NCI-H1436 treated with DMSO at 0.1 percent for 48 hours (cell line): ENCODE data around the gene PLS3.
"Not testable (repeated sequence)": the region's sequence is repeated elsewhere in the genome, so short reads cannot be mapped to it uniquely, and the experiment has no call there.

ENCODE experiments used
- DNase-seq: peaks from one replicate; lab custom pipeline; 2025; lab: John Stamatoyannopoulos, UW

The PLS3 gene

DNA sequence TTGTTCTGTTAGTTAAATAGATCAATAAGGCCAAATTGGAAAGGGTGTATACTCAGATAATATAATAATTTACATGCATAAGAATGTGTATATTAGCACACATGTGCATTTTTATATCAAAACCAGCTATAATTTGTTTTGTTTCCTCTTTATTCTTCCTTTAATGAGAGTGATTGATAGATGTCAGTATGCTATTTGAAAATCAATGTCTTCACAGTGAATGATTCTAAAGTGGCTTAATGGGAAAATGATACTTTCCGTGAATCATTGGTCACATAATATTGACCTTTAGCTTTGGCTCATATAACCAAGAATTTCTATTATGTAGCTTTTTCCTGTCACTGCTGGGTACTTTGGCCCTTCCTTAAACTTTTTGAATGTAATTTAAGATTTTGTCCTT is 48.6 kb downstream of the PLS3 start:
- no peak for DNase-seq

DNA sequence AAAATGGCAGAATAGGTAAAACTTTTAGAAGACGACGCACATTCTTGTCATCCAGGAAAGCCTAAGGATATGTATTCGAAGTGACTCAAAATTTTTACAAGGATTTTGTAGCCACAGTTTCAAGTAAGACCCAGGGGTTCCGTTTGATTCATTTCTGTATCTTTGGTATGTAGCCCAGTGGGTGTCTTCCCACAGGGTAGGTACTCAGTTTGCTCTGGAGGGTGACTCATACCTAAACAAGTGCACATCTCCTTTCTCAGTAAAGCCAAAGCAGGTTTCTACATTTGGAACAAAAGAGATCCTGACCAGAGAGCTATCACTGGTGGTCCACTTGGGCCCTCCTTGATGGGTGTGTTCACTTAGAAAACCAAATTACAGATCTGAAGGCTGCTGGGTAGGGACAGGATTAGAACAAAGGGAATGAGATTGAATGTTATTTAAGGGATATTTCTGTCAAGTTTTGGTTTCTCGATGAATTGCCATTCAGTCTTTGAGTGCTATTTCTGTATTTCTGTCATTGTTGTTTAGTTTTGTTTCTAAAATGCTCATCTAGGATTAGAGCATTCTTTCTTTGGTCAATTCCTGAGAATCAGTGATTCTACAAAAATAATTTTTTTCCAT is 56.1 kb downstream of the PLS3 start:
- no peak for DNase-seq

DNA sequence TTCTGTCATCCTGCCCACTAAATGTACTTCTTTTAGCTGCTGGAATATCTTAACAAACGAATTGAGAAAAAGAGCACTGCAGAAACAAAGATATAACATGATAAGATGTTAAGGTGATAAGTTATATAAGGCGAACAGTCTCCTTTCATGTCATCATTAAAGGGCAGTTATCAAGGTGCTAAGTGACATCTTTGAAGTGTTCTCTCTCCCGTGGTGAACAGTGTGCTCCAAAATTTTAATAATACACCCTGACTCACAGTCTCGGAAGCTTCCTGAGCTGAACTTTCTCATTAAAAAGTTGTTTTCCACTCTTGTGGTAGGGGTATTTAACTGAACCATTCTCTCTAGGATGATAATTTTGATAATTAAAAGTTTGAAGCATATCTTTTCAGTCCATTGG is 61.6 kb downstream of the PLS3 start:
- DNase-seq = no peak

DNA sequence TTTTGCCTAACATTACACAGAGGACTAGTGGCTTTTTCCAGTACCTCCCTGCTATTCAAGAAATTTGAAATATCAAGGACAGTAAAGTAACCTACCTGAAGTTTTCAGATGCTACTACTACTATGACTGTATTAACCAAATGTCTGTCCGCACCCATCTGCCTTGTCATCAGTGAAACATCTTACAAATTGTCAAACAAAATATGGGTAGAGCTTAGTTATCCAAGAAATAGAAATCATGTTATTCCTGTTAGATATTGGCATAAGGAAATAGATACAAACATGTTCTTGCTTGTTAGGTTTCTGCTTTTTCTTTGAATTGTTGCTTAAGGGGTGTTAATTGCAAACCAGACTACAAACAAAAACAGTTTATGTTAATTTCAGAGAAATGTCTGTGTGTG is 63.9 kb downstream of the PLS3 start:
- DNase-seq = no peak

DNA sequence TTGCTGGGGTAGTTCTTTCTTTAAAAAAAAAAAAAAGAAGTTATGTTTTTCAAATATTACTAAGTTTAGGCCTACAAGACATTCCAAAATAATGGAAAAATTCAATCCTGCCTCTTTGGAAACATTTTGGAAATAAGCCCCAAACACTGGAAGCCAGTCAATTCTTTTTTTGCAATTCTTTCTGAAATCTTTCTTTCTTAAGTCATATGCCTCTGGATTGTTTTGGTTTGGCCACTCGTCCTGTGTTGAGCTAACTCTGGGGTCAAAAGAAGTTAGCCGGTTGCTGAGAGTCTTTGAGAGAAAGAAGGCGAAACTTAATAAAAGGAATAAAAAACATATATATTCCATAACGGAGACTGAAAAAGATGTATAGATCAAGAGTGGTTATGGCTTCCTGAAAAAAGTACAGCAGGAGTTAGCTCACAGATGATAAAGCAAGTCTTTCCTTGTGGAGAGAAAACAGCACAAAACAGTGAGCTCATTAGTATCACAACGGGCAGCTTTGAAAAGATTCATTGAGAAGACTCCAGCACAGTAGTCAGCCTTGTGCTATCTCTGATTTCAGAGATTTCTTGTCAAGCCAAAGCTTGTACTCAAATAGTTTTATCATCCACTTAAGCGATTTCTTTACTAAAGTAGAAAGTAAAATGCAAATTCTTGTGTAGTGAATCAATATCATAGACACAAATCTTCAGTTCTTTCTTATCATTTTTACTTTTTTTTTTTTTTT is 64.8 kb downstream of the PLS3 start:
- DNase-seq = no peak

DNA sequence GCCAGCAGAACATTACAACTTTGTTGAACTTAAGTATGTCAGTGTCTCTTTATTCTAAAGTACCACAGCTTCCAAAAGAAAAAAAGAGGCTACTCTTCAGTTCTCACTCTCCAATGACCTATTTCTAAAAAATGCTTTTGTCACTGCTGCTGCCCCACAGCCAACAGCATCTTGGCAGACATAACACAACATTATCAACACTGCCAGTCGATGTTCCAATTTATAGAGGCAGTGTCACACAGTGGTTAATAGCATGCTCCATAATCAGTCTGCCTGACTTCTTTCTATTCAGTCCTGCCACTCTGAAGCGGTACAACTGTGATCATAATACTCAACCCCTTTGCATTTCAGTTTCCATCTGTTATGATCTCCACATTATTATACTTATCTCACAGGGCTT is 69.2 kb downstream of the PLS3 start:
- no peak for DNase-seq

DNA sequence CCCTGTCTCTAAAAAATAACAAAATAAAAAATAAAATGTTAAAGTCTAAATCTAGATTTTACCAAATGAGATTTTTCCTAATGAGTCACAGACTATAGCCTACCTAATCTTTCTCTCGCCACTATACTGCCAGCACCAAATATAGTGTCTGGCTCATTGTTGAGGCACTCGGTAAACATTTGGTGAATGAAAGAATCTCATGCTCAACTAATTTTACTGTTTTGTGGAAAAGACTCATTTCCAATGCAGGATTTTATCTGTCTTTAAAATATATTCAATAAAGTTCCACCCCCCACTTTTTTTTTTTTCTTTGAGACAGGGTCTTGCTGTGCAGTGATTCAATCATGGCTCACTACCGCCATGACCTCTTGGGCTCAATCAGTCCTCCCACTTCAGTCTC is 71.5 kb downstream of the PLS3 start:
- DNase-seq = no peak

DNA sequence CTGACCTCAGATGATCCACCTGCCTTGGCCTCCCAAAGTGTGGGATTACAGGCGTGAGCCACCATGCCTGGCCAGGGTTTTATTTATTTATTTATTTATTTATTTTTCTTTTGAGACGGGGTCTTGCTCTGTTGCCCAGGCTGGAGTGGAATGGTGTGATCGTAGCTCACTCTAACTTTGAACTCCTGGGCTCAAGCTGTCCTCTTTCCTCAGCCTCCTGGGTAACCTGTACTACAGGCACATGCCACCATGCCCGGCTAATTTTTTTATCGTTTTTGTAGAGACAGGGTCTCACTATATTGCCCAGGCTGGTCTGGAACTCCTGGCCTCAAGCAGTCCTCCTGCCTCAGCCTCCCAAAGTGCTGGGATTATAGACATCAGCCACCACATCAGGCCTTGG is 72.4 kb downstream of the PLS3 start:
- not testable (repeated sequence) for DNase-seq

DNA sequence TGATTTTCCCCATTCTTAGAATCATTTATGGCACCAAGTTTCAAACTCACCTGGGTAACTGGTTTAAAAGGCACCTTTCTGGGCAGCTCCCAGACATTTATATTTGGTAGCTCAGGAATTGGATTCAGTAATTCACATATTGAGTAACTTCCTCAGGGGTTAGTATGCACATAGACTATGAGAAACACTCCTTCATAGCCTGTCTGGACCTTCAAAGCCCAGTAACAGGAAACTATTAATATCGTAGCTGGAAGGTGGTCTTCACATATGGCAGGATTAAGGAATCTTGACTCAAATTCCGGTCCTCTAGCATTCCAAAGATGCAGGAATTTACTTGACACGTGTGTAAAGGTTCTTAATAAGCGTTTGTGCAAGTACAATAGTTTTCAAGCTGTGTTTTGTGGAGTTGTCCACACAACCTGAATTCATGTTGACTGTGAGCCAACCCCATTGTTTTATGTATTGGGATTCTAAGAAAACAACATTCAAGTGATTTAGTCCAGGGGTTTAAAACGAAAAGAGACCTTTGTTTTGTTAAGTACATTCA is 78.4 kb downstream of the PLS3 start:
- DNase-seq = no peak

DNA sequence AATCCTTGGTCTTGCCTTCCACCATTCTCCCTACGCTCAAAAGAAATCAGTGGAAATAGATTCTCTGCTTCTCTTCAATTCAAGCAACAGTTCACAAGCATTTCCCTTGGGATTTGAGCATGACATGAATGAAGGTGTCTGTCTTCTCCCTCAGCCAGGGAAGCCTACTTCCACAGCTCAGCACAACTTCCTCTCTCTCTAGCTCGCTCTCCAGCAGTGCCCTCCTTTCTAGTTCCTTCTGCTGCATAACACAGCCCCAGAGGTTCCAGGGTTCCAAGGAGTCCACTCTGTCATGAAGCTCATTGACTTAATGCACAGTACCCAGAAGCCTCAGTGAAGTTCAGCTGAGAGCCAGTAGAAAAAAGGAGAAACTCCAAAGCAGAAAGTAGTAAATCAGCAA is 81.3 kb downstream of the PLS3 start:
- no peak for DNase-seq

DNA sequence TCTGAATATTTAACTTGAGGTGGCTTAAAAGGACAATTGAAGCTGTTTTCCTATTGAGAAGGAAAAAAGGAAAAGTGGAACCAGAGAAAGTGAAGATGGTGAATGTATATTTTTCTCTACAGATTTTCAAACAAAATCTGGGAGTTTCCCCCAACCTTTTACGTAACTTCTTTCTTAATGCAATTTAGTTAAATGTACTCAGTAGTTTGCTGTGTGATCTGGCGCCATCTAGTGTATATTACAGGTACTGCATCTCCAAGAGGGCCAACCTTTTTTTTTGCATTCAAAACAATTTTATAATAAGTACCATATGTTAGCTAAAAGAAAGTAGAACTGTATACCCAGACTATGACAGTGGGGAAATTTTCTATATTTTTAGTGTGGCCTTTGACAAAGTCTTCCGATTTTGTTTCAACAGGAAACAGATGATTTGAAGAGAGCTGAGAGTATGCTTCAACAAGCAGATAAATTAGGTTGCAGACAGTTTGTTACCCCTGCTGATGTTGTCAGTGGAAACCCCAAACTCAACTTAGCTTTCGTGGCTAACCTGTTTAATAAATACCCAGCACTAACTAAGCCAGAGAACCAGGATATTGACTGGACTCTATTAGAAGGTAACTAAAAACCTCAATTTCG is 82.0 kb downstream of the PLS3 start:
- no peak for DNase-seq

DNA sequence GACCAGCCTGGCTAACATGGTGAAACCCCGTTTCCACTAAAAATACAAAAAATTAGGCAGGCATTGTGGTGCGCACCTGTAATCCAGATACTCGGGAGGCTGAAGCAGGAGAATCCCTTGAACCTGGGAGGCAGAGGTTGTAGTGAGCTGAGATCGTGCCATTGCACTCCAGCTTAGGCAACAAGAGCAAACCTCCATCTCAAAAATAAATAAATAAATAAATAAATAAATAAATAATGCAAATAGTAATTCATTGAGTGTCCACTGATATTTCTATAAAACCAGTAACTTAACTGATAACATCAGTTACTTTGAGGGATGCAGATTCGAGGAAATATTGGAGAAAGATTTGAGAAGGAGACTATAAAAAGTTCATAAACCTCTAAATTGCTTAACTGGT is 83.4 kb downstream of the PLS3 start:
- DNase-seq = not testable (repeated sequence)

DNA sequence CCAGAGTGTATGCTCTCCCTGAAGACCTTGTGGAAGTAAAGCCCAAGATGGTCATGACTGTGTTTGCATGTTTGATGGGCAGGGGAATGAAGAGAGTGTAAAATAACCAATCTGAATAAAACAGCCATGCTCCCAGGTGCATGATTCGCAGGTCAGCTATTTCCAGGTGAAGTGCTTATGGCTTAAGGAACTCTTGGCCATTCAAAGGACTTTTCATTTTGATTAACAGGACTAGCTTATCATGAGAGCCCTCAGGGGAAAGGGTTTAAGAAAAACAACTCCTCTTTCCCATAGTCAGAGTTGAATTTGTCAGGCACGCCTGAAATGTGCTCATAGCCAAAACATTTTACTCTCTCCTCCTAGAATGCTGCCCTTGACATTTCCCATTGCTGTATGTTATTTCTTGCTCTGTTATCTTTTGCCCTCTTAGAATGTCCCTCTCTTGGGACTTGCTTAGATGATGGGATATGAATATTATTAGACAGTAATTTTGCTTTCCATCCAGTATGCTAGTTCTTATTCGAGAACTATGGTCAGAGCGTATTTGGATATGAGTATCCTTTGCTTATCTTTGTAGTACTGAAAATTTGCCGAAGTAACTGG is 88.6 kb downstream of the PLS3 start:
- no peak for DNase-seq

DNA sequence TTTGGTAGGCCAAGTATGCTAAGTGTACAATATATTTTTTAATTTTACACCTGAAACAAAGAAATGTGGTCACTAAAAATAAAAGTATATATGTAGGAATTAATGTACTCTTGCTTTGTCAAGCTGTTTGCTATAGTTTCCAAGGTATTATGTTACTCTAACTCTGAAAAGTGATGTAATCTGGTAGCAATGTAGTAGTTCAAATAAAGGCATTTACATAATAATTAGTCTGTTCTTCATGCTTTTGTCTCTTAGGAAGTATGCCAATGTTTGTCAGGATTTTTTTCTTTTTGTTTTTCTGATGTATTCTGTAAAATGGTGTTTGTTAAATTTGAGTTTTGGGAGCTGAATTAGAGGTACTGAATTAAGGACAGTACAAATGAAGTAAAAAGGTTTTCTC is 89.5 kb downstream of the PLS3 start:
- DNase-seq = no peak

DNA sequence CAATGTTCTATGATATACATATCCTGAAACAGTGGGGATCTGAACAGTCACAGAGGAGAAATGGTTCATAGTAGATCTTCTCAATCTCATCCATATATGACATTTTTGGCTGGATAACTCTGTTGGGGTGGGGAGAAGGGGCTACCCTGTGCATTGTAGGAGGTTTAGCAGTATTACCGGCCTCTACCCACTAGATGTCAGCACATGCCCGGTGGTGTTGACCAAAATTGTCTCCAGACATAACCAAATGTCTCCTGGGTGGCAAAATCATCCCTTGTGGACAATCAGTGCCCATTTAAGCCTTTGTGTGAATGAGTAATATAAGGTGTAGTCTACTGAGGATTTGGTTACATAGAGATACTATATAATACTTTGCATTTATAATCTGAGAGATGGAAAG is 89.9 kb downstream of the PLS3 start:
- peak; percentile 21 for DNase-seq

DNA sequence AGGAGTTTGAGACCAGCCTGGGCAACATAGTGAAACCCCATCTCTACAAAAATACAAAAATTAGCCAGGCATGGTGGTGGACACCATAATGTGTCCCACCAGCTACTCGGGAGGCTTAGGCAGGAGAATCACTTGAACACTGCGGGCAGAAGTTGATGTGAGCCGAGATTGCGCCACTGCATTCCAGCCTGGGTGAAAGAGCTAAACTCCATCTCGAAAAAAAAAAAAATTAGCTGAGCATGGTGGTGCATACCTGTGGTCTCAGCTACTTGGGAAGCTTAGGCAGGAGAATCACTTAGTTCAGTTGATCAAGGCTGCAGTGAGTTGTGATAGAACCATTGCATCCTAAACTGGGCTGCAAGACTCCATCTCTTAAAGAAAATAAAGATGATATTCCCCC is 91.2 kb downstream of the PLS3 start:
- no peak for DNase-seq

DNA sequence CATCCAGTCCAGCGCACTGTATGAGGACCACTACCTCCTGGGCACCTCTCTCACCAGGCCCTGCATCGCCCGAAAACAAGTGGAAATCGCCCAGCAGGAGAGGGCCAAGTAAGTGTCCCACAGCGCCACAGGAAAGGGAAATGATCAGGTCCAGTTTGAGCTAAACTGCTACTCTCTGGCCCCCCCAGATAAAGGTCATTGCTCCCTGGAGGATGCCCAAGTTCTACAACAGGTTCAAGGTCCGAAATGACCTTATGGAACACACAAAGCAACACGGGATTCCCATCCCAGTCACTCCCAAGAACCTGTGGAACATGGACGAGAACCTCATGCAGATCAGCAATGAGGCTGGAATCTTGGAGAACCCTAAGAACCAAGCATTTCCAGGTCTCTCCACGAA is 104.1 kb downstream of the PLS3 start:
- DNase-seq = no peak

DNA sequence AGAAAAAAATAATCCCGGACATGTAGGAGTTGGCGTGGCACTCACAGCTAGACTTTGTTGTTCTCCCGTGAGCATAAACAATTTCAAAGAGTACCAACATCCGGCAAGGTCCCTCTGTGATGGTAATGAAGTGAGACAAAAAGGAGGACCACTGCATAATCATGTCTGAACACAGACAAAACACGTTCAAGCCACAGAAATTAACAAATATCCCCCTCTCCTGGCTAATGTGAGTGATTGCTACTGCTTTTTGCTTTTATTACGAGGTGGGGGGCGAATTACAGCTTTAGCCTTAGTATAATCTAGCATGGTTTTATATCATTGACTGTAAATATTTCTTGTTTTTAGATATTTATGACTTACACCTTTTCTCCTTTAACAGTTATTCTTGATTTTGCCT is 118.5 kb downstream of the PLS3 start:
- no peak for DNase-seq

DNA sequence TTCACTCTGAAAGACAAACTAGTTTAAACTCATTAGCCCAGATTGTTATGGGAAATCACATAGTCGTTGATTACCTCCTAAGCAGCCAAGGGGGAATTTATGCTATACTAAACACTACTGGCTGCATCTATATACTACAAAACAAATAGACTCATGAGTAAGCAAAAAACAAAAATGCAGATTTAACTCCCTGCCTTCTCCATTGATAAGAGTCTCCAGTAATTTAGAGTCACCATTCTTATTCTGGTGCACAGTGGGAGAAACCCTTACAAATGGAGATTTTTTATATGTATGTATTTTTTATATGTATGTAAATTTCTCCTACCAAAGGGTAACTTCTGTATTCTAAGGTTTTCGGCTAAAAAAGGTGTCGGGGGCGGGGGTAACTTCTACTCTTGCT is 126.6 kb downstream of the PLS3 start:
- DNase-seq = no peak

DNA sequence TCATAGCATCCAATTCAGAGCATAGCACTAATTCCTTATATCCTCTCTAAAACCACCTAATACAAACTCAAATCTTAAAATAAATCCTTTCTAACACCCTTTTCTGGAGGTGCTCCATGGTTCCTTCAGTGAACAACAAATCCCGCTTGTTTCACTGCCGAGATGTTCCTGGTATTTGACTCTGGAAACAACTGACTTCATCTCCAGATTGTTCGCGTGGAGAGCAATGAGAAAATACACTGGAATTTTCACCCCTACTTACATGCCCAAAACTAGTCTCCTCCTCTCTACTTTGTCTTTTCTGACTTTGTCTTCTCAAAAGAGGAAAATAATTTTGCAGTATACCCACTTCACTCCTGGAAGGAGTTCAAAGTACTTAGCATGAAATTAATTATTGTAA is 129.0 kb downstream of the PLS3 start:
- no peak for DNase-seq

DNA sequence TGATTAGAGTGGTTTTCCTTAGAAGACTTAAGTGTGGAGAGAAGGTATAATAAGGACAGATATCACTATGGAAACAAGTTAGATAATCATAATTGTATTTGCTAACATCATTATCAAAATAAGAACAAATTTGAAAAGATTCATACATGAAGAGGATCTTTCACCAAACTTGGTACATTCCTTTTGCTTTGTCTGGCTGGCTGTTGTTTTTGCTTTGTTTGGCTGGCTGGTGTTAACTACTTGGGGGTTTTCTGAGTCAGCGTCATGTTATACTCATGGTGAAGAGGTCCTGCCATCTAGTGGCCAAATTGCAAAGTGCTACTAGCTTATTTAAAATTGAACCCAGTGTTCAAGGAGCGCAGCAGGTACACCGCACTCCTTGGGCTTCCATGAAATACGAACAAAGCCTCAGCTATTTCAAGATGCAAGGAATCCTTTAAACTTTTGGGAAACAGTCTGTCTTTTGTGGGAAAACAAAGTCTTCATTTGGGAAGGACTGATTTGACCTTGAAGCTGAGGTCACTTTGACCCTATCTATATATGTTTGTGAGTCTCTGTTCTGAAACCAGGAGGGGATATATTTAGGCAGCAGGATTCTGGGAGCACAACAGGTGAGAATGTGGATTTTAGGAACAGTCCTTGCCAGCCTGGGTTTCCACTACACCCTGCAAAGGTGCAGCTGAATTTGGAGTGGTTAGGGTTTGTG is 129.7 kb downstream of the PLS3 start:
- peak; percentile 2 for DNase-seq

DNA sequence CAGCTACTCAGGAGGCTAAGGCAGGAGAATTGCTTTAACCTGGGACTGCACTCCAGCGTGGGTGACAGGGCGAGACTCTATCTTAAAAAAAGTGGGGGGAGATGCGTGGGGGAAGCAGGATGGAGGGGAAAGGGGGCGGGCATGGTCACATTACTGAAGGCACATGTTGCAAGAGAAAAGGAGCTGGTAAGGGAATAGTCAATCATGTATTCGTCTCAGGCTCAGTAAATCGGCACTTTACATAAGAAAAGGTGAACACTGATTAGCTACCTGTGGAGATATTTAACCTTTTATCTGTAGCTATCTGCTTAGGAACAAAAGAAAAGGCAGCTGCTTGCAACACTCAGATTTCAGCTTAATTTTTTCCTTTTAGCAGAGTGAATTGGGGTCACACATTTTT is 132.5 kb downstream of the PLS3 start:
- DNase-seq = no peak
